ENCODE data around the gene RBMS1. TPM values are rescaled to one million over a fixed set of nuclear protein-coding genes. Genes with fewer than 3 reads are reported as not detected.
A peak's percentile ranks its signal among the peaks of the same experiment; 100 is the strongest.

RBMS1 gene
- total and polyA plus RNA-seq, 2 of the 13 experiments (the other 11 are each of a cell fraction or from before 2014, with no cell fraction given), result 55.5 to 110 TPM

- Histone ChIP-seq H3K4me1 (ENCODE audit: insufficient read depth, low read length) (peaks cover 41% of the 10 kb centered on the region), H2AFZ (ENCODE audit: low read length) (no peak overlapping the region), H4K20me1 (ENCODE audit: insufficient read depth, low read length) (peaks cover 79% of the 10 kb centered on the region), H3K36me3 (replicated peaks in 1 of 2; ENCODE audit: control insufficient read depth in 1 of 2, insufficient read depth in 2 of 2, low read length in 2 of 2) (peaks cover 0 to 3% of the 10 kb centered on the region in 2 experiments; a peak in 1 of 5 replicates), H3K4me2 (ENCODE audit: low read depth, low read length) (no peak overlapping the region), H3K4me3 (replicated peaks in 1 of 3; ENCODE audit: insufficient read depth in 1 of 3, low read depth in 2 of 3, low read length in 3 of 3) (no peak overlapping the region), H3K27me3 (ENCODE audit: control insufficient read depth in 1 of 2, insufficient read depth in 2 of 2, low read length in 2 of 2) (no peaks in the 10 kb centered on the region; a peak in 1 of 5 replicates), H3K27ac (ENCODE audit: extremely low read length, insufficient read depth, low read length) (no peak overlapping the region), H3K9ac (ENCODE audit: insufficient read depth, low read depth, low read length) (no peak overlapping the region), H3K9me3 (ENCODE audit: low read length) (no peaks in the 10 kb centered on the region), H3K79me2 (ENCODE audit: insufficient read depth, low read length) (peaks cover 60% of the 10 kb centered on the region)
- no peak for FAIRE-seq
- no peak for DNase-seq (ENCODE audit: low spot score)
- in situ Hi-C loops (cut with HindIII; ENCODE audit: extremely low pct_ligation_motif_present, low pct_unique_long_range_greater_than_20kb), result loop anchor here (5.0 kb wide), 1 partner anchor 73 kb away; no protein-coding TSS in a partner anchor
- TF ChIP-seq MAFK (conservative IDR thresholded peaks at IDR 0.05 in 1 of 2, IDR thresholded peaks at IDR 0.05 in 1 of 2; ENCODE audit: low read length in 2 of 2), result peak; percentile 35 to 63; a peak in 2 of 4 replicates
- TF ChIP-seq ZSCAN9 (CRISPR knock-in tag; IDR thresholded peaks at IDR 0.05; ENCODE audit: borderline replicate concordance), result no peak
- ATAC-seq, result no peak
- POLR2A ChIA-PET, result no interaction called here
- 84% methylated on average over 8 of the region's 8 CpGs for WGBS (ENCODE audit: low lambda C conversion rate)
- CTCF ChIA-PET (ENCODE audit: low intra/inter-chr PET ratio, low total read pairs), result no interaction called here
- intact Hi-C loops (cut with micrococcal nuclease; ENCODE audit: unreplicated experiment), result loop anchor here (5.0 kb wide), 2 partner anchors 132 to 187 kb away; no protein-coding TSS in a partner anchor
- no TSS peak for BruUV-seq (replicated peaks)
These were observed 88.3 kb downstream of the RBMS1 start for GRCh38 chr2:160405077-160405867.

- H3K4me2 ChIP-seq (ENCODE audit: low read depth, low read length), result no peak overlapping the region
- H3K27ac ChIP-seq (ENCODE audit: extremely low read length, insufficient read depth, low read length), result no peak overlapping the region
- FAIRE-seq (no peak), ATAC-seq (no peak), DNase-seq (ENCODE audit: low spot score) (no peak)
- H3K4me1 ChIP-seq (ENCODE audit: insufficient read depth, low read length), result peaks cover 34% of the 10 kb centered on the region
- H3K79me2 ChIP-seq (ENCODE audit: insufficient read depth, low read length), result peaks cover 76% of the 10 kb centered on the region
- H3K4me3 ChIP-seq (replicated peaks in 1 of 3; ENCODE audit: insufficient read depth in 1 of 3, low read depth in 2 of 3, low read length in 3 of 3), result no peak overlapping the region
- H4K20me1 ChIP-seq (ENCODE audit: insufficient read depth, low read length), result peaks cover 63% of the 10 kb centered on the region
- intact Hi-C loops (cut with micrococcal nuclease; ENCODE audit: unreplicated experiment) (no loop called here), in situ Hi-C loops (cut with HindIII; ENCODE audit: extremely low pct_ligation_motif_present, low pct_unique_long_range_greater_than_20kb) (no loop called here)
- CTCF ChIA-PET (ENCODE audit: low intra/inter-chr PET ratio, low total read pairs), result no interaction called here
- peaks cover 0 to 3% of the 10 kb centered on the region in 2 experiments; a peak in 1 of 5 replicates for H3K36me3 ChIP-seq (replicated peaks in 1 of 2; ENCODE audit: control insufficient read depth in 1 of 2, insufficient read depth in 2 of 2, low read length in 2 of 2)
- H3K9me3 ChIP-seq (ENCODE audit: low read length), result no peaks in the 10 kb centered on the region
- no peak overlapping the region for H2AFZ ChIP-seq (ENCODE audit: low read length)
- no peak overlapping the region for H3K9ac ChIP-seq (ENCODE audit: insufficient read depth, low read depth, low read length)
- no TSS peak for BruUV-seq (replicated peaks)
- POLR2A ChIA-PET, result no interaction called here
- 90% methylated on average over 5 of the region's 5 CpGs for WGBS (ENCODE audit: low lambda C conversion rate)
- H3K27me3 ChIP-seq (ENCODE audit: control insufficient read depth in 1 of 2, insufficient read depth in 2 of 2, low read length in 2 of 2), result no peaks in the 10 kb centered on the region; a peak in 1 of 5 replicates
- TF ChIP-seq ZFP36L2 (CRISPR knock-in tag; IDR thresholded peaks at IDR 0.05), result no peak
- no peak for TF ChIP-seq TIGD3 (CRISPR knock-in tag; IDR thresholded peaks at IDR 0.05; ENCODE audit: borderline replicate concordance)
- no peak for TF ChIP-seq FOXM1 (CRISPR knock-in tag; IDR thresholded peaks at IDR 0.05)
- no peak for TF ChIP-seq FOSL1 (CRISPR knock-in tag; IDR thresholded peaks at IDR 0.05; ENCODE audit: borderline replicate concordance)
- TF ChIP-seq ZNF850 (CRISPR knock-in tag; conservative IDR thresholded peaks at IDR 0.05), result no peak
- TF ChIP-seq TFDP2 (CRISPR knock-in tag; IDR thresholded peaks at IDR 0.05), result no peak
- TF ChIP-seq ZBTB39 (CRISPR knock-in tag; IDR thresholded peaks at IDR 0.05), result no peak
- TF ChIP-seq ZFY (CRISPR knock-in tag; IDR thresholded peaks at IDR 0.05), result no peak
These were observed 90.3 kb downstream of the RBMS1 start for GRCh38 chr2:160402997-160403979.

All from HepG2 (cell line).